SJSA1 (cell line): Measurements from ENCODE around the gene TRPV5. TPM values are rescaled to one million over a fixed set of nuclear protein-coding genes. Genes with fewer than 3 reads are reported as not detected.

Experiments used
- DNase-seq, 2 experiments: peaks; one replicate each; pipeline ENCODE4 v3.0.0-alpha.2; 2015 to 2020; ENCODE audit warnings: low spot score in 2 of 2, low read depth in 1 of 2
- H3K27ac ChIP-seq: fragments of 250-450 bp; sonication (Bioruptor Pico); 2 replicates; pipeline ENCODE4 v1.5.1; 2020; ENCODE audit warnings: mild to moderate bottlenecking, moderate library complexity
- H3K27me3 ChIP-seq: fragments of 250-450 bp; sonication (Bioruptor Pico); replicated peaks from 2 replicates; pipeline ENCODE4 v1.5.1; 2020; ENCODE audit warnings: mild to moderate bottlenecking, moderate library complexity
- H3K36me3 ChIP-seq: fragments of 250-450 bp; sonication (Bioruptor Pico); 2 replicates; pipeline ENCODE4 v1.5.1; 2020; ENCODE audit warnings: mild to moderate bottlenecking
- H3K4me1 ChIP-seq: fragments of 250-450 bp; sonication (Bioruptor Pico); replicated peaks from 2 replicates; pipeline ENCODE4 v1.6.1; 2021; ENCODE audit warnings: mild to moderate bottlenecking
- H3K4me3 ChIP-seq: fragments of 250-450 bp; sonication (Bioruptor Pico); 2 replicates; pipeline ENCODE4 v1.5.1; 2020; ENCODE audit warnings: mild to moderate bottlenecking
- H3K9me3 ChIP-seq: fragments of 250-450 bp; sonication (Bioruptor Pico); replicated peaks from 2 replicates; pipeline ENCODE4 v1.5.1; 2020; ENCODE audit warnings: mild to moderate bottlenecking
- total RNA-seq: library from RNA; depleted of rRNA; stranded (reverse); fragments of >200 nt; shearing (Covaris generic); gene quantifications from 2 replicates; pipeline ENCODE4 v1.2.3, GENCODE V29; 2014

The TRPV5 gene
- total RNA-seq, 1 experiment from 2014 or later = not detected

GRCh38 chr7:142896151-142896550 lies 37.4 kb downstream of the TRPV5 start:
- no peak for DNase-seq
- H3K4me3 ChIP-seq = no peak overlapping the region
- no peak overlapping the region for H3K27ac ChIP-seq
- no peaks in the 10 kb centered on the region for H3K9me3 ChIP-seq
- no peaks in the 10 kb centered on the region for H3K4me1 ChIP-seq
- H3K27me3 ChIP-seq = peaks cover 8% of the 10 kb centered on the region; the same call in 1 of the 2 replicates
- no peaks in the 10 kb centered on the region for H3K36me3 ChIP-seq

- Histone ChIP-seq H3K27ac (no peak overlapping the region), H3K27me3 (peaks cover 8% of the 10 kb centered on the region; the same call in 1 of the 2 replicates), H3K9me3 (no peaks in the 10 kb centered on the region), H3K36me3 (no peaks in the 10 kb centered on the region), H3K4me1 (no peaks in the 10 kb centered on the region), H3K4me3 (no peak overlapping the region)
- DNase-seq = peak in 1 of 2 experiments; percentile 8
These were observed 38.5 kb downstream of the TRPV5 start for GRCh38 chr7:142894985-142895593.

GRCh38 chr7:142894112-142894984 lies 39.2 kb downstream of the TRPV5 start:
- DNase-seq = peak in 1 of 2 experiments; percentile 16
- Histone ChIP-seq H3K27ac (no peak overlapping the region), H3K4me3 (no peak overlapping the region), H3K9me3 (no peaks in the 10 kb centered on the region), H3K27me3 (peaks cover 8% of the 10 kb centered on the region; the same call in 1 of the 2 replicates), H3K4me1 (no peaks in the 10 kb centered on the region), H3K36me3 (no peaks in the 10 kb centered on the region)

GRCh38 chr7:142892951-142893350 lies 40.6 kb downstream of the TRPV5 start:
- Histone ChIP-seq H3K27ac (no peak overlapping the region), H3K9me3 (no peaks in the 10 kb centered on the region), H3K4me3 (no peak overlapping the region), H3K4me1 (no peaks in the 10 kb centered on the region), H3K27me3 (peaks cover 8% of the 10 kb centered on the region; the same call in 1 of the 2 replicates), H3K36me3 (no peaks in the 10 kb centered on the region)
- no peak for DNase-seq

GRCh38 chr7:142891490-142892082 lies 42.0 kb downstream of the TRPV5 start:
- Histone ChIP-seq H3K9me3 (no peaks in the 10 kb centered on the region), H3K4me3 (no peak overlapping the region), H3K4me1 (no peaks in the 10 kb centered on the region), H3K27ac (no peak overlapping the region), H3K36me3 (no peaks in the 10 kb centered on the region), H3K27me3 (peaks cover 8% of the 10 kb centered on the region; the same call in 1 of the 2 replicates)
- DNase-seq = no peak

- Histone ChIP-seq H3K27ac (no peak overlapping the region), H3K27me3 (peaks cover 8% of the 10 kb centered on the region; the same call in 1 of the 2 replicates), H3K36me3 (no peaks in the 10 kb centered on the region), H3K4me1 (no peaks in the 10 kb centered on the region), H3K9me3 (no peaks in the 10 kb centered on the region), H3K4me3 (no peak overlapping the region)
- no peak for DNase-seq
These were observed 42.6 kb downstream of the TRPV5 start for GRCh38 chr7:142890874-142891485.

- H3K27ac ChIP-seq = no peak overlapping the region
These were observed 43.7 kb downstream of the TRPV5 start for GRCh38 chr7:142889816-142890215.

GRCh38 chr7:142887282-142888015 lies 46.1 kb downstream of the TRPV5 start:
- Histone ChIP-seq H3K27me3 (no peaks in the 10 kb centered on the region), H3K36me3 (no peaks in the 10 kb centered on the region), H3K27ac (no peak overlapping the region), H3K9me3 (no peaks in the 10 kb centered on the region), H3K4me1 (no peaks in the 10 kb centered on the region), H3K4me3 (no peak overlapping the region)
- no peak for DNase-seq

More at GRCh38 chr7:142889816-142890215, 43.7 kb downstream of the TRPV5 start:
- no peak for DNase-seq
- no peaks in the 10 kb centered on the region for H3K36me3 ChIP-seq
- H3K27me3 ChIP-seq = no peaks in the 10 kb centered on the region
- H3K9me3 ChIP-seq = no peaks in the 10 kb centered on the region
- H3K4me1 ChIP-seq = no peaks in the 10 kb centered on the region
- no peak overlapping the region for H3K4me3 ChIP-seq

- Histone ChIP-seq H3K4me1 (no peaks in the 10 kb centered on the region), H3K9me3 (no peaks in the 10 kb centered on the region), H3K36me3 (no peaks in the 10 kb centered on the region)
These were observed 46.7 kb downstream of the TRPV5 start for GRCh38 chr7:142886866-142887265.

GRCh38 chr7:142885311-142886230 lies 48.0 kb downstream of the TRPV5 start, which contains the start of gene TRPV6:
TSS of gene TRPV6 (minus strand) at chr7:142885745.
- Histone ChIP-seq H3K27me3 (peaks cover 5% of the 10 kb centered on the region), H3K9me3 (no peaks in the 10 kb centered on the region), H3K4me1 (no peaks in the 10 kb centered on the region), H3K36me3 (no peaks in the 10 kb centered on the region), H3K4me3 (no peak within 1 kb of the TSS), H3K27ac (no peak within 1 kb of the TSS)
- no peak for DNase-seq

More at GRCh38 chr7:142886866-142887265, 46.7 kb downstream of the TRPV5 start:
- no peak overlapping the region for H3K4me3 ChIP-seq
- H3K27me3 ChIP-seq = no peaks in the 10 kb centered on the region
- H3K27ac ChIP-seq = no peak overlapping the region
- DNase-seq = no peak

GRCh38 chr7:142884286-142884640 lies 49.3 kb downstream of the TRPV5 start:
- no peaks in the 10 kb centered on the region for H3K36me3 ChIP-seq
- DNase-seq = peak in 1 of 2 experiments; percentile 13
- H3K4me3 ChIP-seq = no peak overlapping the region
- peaks cover 11% of the 10 kb centered on the region for H3K27me3 ChIP-seq
- H3K27ac ChIP-seq = no peak overlapping the region
- H3K4me1 ChIP-seq = no peaks in the 10 kb centered on the region
- no peaks in the 10 kb centered on the region for H3K9me3 ChIP-seq

GRCh38 chr7:142883571-142884285 lies 49.8 kb downstream of the TRPV5 start:
- Histone ChIP-seq H3K27ac (no peak overlapping the region), H3K4me1 (no peaks in the 10 kb centered on the region), H3K4me3 (no peak overlapping the region), H3K36me3 (no peaks in the 10 kb centered on the region), H3K9me3 (no peaks in the 10 kb centered on the region), H3K27me3 (peaks cover 15% of the 10 kb centered on the region)
- DNase-seq = peak in 1 of 2 experiments; percentile 9
